GM10266 (cell line): Measurements from ENCODE around the gene FYB1.
"Not testable (repeated sequence)": the region's sequence is repeated elsewhere in the genome, so short reads cannot be mapped to it uniquely, and the experiment has no call there.

Experiments
- DNase-seq: peaks from one replicate; pipeline ENCODE4 v3.0.0; 2012; ENCODE audit errors: extremely low spot score
- TF ChIP-seq, protein P1 (sequence below): IDR thresholded peaks from 2 replicates; pipeline ENCODE4 v1.5.1; 2012; ENCODE audit warnings: mild to moderate bottlenecking, low read depth; ENCODE audit not compliant: control insufficient read depth, insufficient read depth; ENCODE audit errors: missing control alignments

The FYB1 gene

DNA sequence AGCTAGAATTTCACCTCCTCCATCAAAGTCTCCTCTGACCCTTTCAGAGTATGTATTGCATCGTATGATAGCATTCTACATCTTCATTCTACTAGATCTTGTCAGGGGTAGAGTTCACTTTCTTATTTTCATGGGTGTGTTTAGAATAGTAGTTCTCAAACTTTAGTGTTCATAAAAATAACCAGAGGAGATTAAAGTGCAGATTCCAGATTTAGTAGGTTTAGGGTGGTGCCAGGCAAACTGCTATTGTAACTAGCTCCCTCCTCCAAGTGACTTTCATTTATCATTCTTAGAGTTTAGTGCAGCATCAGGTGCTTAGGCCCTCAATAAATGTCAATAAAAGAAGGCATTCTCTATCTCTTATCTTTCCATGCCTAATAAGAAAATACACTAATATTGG lies 7.2 kb upstream of the FYB1 start:
- TF ChIP-seq, protein P1, sequence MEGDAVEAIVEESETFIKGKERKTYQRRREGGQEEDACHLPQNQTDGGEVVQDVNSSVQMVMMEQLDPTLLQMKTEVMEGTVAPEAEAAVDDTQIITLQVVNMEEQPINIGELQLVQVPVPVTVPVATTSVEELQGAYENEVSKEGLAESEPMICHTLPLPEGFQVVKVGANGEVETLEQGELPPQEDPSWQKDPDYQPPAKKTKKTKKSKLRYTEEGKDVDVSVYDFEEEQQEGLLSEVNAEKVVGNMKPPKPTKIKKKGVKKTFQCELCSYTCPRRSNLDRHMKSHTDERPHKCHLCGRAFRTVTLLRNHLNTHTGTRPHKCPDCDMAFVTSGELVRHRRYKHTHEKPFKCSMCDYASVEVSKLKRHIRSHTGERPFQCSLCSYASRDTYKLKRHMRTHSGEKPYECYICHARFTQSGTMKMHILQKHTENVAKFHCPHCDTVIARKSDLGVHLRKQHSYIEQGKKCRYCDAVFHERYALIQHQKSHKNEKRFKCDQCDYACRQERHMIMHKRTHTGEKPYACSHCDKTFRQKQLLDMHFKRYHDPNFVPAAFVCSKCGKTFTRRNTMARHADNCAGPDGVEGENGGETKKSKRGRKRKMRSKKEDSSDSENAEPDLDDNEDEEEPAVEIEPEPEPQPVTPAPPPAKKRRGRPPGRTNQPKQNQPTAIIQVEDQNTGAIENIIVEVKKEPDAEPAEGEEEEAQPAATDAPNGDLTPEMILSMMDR: no peak
- no peak for DNase-seq

GRCh38 chr5:39226100-39226451 lies 6.7 kb upstream of the FYB1 start:
- no peak for DNase-seq
- TF ChIP-seq, protein P1: no peak

DNA sequence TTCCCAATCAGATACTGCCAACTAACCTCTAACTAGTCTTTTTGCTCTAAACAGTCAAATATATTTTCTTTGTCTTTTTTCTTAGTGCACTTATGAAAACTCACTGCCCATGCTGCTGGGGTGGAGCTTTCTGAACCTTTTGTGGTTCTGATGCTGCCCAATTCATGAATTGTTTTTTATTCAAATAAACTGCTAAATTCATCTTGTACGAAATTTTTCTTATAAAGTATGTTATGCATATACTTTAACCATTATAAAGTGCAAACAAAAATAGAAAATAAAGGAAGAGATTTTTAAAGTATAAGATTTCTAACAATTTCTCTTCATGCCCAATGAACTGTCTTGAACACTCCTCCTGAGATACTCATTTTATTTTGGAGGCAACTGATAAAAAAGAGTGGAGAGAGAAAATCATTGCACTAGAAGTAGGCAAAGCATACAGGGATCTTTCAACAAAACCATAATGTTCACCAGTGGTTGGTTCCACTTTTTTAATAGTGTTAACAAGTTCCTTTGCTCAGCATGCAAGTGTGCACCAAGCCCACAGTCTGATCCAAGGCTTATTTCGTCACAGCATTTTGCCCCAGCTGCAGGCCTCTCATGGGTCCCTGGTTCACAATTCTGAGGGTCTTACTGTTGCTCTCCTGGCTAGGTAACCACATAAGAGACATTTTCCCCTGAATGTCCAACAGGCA lies 6.2 kb upstream of the FYB1 start:
- no peak for DNase-seq
- TF ChIP-seq, protein P1: no peak

DNA sequence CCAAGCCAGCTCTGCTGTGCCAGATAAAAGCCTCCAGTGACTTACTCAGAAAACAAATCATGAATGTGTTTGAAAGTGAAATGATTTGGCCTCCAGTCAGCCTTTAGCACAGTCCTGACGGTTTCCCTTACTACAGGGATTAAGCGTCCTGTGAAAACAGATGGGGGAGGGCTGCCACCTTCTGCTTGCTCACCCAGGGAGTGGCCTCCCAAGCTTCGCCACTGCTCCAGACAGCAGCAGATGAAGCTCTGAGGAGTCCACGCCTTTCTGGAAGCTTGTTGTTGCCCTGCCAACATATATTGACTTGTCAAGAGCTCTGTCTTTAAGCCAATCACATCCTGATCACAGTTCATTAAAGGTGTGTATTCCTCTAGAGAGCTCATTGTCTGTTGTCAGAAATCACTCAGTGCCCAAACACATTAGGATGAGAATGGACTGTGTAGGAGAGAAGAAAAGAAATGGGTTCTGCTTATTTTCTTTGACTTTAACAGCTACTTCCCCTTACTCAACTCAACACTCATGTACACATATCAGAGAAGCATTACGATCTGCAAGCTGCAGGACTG lies 4.9 kb upstream of the FYB1 start:
- TF ChIP-seq, protein P1: no peak
- DNase-seq: no peak

DNA sequence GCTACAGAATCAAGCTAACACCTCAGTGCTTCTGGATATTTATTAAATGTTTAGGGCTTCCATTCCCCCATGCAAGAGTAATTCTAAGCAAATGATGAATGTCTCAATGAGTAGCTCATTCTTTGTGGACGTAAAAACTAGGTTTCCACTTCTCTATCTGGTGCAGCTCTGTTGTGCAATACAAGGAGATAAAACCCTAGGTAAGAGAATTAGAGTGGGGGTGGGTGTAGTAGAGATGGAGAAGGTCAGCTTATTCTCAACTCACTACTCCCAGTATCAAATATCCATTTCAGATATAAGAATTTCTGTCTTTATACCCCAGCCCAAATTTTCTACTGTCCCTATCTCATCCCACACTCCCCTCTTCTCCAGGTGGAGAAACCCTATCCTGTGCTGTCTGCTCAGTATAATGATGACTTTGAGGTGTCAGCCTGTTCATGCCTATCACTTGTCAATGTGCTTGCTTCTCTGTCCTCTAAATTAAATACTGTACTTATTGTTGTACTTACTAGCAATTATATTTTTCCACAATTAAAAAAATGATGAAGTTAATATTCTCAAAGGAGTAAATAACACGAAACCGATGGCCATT lies 4.3 kb upstream of the FYB1 start:
- no peak for DNase-seq
- TF ChIP-seq, protein P1: no peak

- DNase-seq: not testable (repeated sequence)
Observed at GRCh38 chr5:39221671-39222070, 2.3 kb upstream of the FYB1 start.

DNA sequence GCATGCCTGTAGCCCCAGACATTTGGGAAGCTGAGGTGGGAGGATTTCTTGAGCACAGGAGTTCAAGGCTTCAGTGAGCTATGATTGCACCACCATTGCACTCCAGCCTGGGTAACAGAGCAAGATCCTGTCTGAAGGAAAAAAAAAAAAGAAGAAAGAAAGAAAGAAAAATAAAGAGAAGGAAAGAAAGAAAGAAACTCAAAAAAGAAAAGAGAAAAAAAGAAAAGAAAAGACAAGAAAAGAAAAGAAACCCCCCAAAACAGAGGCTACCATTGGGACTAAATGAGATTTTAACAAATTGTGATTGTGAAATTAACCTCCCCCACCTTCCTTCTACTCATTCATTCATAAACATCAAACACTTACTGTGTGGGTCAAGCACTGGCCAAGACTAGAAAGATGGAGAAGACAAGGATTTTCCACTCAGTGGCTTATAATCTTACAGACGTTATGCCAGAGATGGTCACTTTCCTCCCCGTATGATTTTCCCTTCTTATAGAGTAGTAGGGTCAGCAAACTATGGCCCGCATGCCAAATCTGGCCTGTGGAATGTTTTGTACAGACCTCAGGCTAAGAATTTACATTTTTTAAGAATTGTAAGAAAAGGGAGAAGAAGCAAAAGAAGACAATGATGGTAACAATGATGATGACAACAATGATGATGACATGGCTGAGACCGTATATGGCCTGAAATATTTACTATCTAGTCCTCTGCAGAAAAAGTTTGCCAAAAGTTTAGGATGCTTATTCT lies 1.1 kb upstream of the FYB1 start:
- TF ChIP-seq, protein P1: no peak
- no peak for DNase-seq
